Sigmoid colon (tissue), 7 donors: ENCODE measurements around the gene DNAJC15. TPM values are rescaled to one million over a fixed set of nuclear protein-coding genes. Genes with fewer than 3 reads are reported as not detected.

ENCODE experiments used
- DNase-seq: peaks from one replicate; pipeline ENCODE4 v3.0.0-alpha.2; 2019
- H3K27ac ChIP-seq, 4 donors: fragments of 200-600 bp; sonication (generic); one replicate each; pipeline ENCODE4 v1.5.1; 2016 to 2019; ENCODE audit warnings: mild to moderate bottlenecking in 1 of 4
- H3K27me3 ChIP-seq, 3 donors: fragments of 200-600 bp; sonication (generic); one replicate each; pipeline ENCODE4 v1.5.1; 2019; ENCODE audit warnings: mild to moderate bottlenecking in 1 of 3
- H3K36me3 ChIP-seq, 4 donors: fragments of 200-600 bp; sonication (generic); one replicate each; pipeline ENCODE4 v1.5.1; 2016 to 2019
- H3K4me1 ChIP-seq, 4 donors: fragments of 200-600 bp; sonication (generic); one replicate each; pipeline ENCODE4 v1.5.1; 2017 to 2019
- H3K4me3 ChIP-seq, 4 donors: fragments of 200-600 bp; sonication (generic); one replicate each; pipeline ENCODE4 v1.5.1; 2017 to 2019; ENCODE audit warnings: mild to moderate bottlenecking in 2 of 4, moderate library complexity in 1 of 4
- H3K9me3 ChIP-seq, 4 donors: fragments of 200-600 bp in 3 of 4; sonication (generic) in 3 of 4; one replicate each; pipeline versions ENCODE4 v1.5.1 to v1.6.1; 2013 to 2019
- EP300 ChIP-seq, 4 donors: sonication (generic); formaldehyde crosslinking; IDR thresholded peaks; one replicate each; pipeline ENCODE4 v1.6.1; 2017; ENCODE audit warnings: antibody characterized with exemption in 4 of 4
- POLR2A ChIP-seq, 2 donors: fragments of 450-650 bp; IDR thresholded peaks; one replicate each; pipeline ENCODE4 v1.6.1; 2016; ENCODE audit warnings: antibody characterized with exemption in 2 of 2, mild to moderate bottlenecking in 2 of 2, moderate library complexity in 2 of 2
- POLR2AphosphoS5 ChIP-seq, 4 donors: sonication (generic); formaldehyde crosslinking; IDR thresholded peaks; one replicate each; pipeline ENCODE4 v1.6.1; 2017; ENCODE audit warnings: antibody characterized with exemption in 4 of 4
- WGBS, 2 donors: extraction: QIAGEN DNeasy Blood & Tissue Kit; methylation state at CpG; one replicate each; pipeline ENCODE4 v1.1.7; 2013; 5-methylcytosine and 5-hydroxymethylcytosine counted together
- intact Hi-C: fragments of 100-400 bp; cut with DNase I; formaldehyde crosslinking; loops from one replicate; pipeline ENCODE4 v1.15.1; 2023
- polyA plus RNA-seq, 3 donors: library from polyadenylated mRNA; stranded (reverse); fragments of 200-250 nt; gene quantifications; one replicate each; pipeline ENCODE4 v1.2.3, GENCODE V29; 2013
- total RNA-seq, 4 donors: library from RNA; depleted of rRNA; stranded (reverse); fragments of >200 nt; gene quantifications; one replicate each; pipeline ENCODE4 v1.1.0, GENCODE V29; 2016
- TF ChIP-seq, protein P1 (sequence below), 4 experiments: fragments of 450-650 bp in 3 of 4; fragments of 200-600 bp in 1 of 4; IDR thresholded peaks; one replicate each; pipeline ENCODE4 v1.5.1; 2016 to 2019; ENCODE audit warnings: antibody characterized with exemption in 4 of 4, mild to moderate bottlenecking in 3 of 4, moderate library complexity in 2 of 4
- donor health status: healthy with polysubstance abuse.
- donor health status: Bipolar disorder and iron deficiency.
- donor health status: healthy.

Gene DNAJC15
- total and polyA plus RNA-seq, 7 donors = 13.6 to 38.8 (median 15.3) TPM

- Histone ChIP-seq H3K9me3 (no peaks in the 10 kb centered on the region), H3K27ac (no peak overlapping the region), H3K27me3 (no peaks in the 10 kb centered on the region), H3K36me3 (no peaks in the 10 kb centered on the region), H3K4me3 (no peak overlapping the region), H3K4me1 (peaks cover 0 to 10% (median 0%) of the 10 kb centered on the region in 4 donors)
- intact Hi-C loops = no loop called here
- DNase-seq = no peak
- 95% methylated on average over 2 of the region's 2 CpGs for WGBS, 2 donors
- TF ChIP-seq EP300 (IDR thresholded peaks at IDR 0.05) (no peak), POLR2A (IDR thresholded peaks at IDR 0.05) (no peak), POLR2AphosphoS5 (IDR thresholded peaks at IDR 0.05) (no peak)
- TF ChIP-seq, protein P1, sequence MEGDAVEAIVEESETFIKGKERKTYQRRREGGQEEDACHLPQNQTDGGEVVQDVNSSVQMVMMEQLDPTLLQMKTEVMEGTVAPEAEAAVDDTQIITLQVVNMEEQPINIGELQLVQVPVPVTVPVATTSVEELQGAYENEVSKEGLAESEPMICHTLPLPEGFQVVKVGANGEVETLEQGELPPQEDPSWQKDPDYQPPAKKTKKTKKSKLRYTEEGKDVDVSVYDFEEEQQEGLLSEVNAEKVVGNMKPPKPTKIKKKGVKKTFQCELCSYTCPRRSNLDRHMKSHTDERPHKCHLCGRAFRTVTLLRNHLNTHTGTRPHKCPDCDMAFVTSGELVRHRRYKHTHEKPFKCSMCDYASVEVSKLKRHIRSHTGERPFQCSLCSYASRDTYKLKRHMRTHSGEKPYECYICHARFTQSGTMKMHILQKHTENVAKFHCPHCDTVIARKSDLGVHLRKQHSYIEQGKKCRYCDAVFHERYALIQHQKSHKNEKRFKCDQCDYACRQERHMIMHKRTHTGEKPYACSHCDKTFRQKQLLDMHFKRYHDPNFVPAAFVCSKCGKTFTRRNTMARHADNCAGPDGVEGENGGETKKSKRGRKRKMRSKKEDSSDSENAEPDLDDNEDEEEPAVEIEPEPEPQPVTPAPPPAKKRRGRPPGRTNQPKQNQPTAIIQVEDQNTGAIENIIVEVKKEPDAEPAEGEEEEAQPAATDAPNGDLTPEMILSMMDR (IDR thresholded peaks at IDR 0.05) = no peak
These were observed 20.4 kb upstream of the DNAJC15 start for GRCh38 chr13:43003010-43003409.

DNA sequence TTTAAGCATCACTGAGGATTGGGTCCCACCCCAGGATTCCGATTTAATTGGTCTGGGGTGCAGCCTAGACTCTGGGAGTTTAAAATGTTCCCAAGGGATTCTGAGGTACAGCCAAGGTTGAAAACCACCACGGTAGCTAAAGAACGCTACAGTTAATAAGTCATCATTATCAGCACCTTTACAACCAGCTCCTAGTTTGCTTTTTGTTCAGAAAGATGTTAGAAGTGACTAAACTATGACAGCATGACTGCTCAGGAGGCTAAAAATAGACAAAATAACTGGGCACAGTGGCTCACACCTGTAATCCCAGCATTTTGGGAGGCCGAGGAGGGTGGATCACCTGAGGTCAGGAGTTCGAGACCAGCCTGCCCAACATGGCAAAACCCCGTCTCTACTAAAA is 19.7 kb upstream of the DNAJC15 start:
- WGBS, 2 donors = 94 to 96% methylated on average over 6 of the region's 6 CpGs
- no peak for DNase-seq
- intact Hi-C loops = no loop called here
- no peak overlapping the region for H3K4me3 ChIP-seq
- H3K27me3 ChIP-seq = no peaks in the 10 kb centered on the region
- H3K9me3 ChIP-seq = no peaks in the 10 kb centered on the region
- peaks cover 0 to 10% (median 0%) of the 10 kb centered on the region in 4 donors for H3K4me1 ChIP-seq
- H3K27ac ChIP-seq = no peak overlapping the region
- H3K36me3 ChIP-seq = no peaks in the 10 kb centered on the region
- TF ChIP-seq POLR2AphosphoS5 (IDR thresholded peaks at IDR 0.05) = no peak
- no peak for TF ChIP-seq POLR2A (IDR thresholded peaks at IDR 0.05)
- TF ChIP-seq, protein P1 (IDR thresholded peaks at IDR 0.05) = no peak
- TF ChIP-seq EP300 (IDR thresholded peaks at IDR 0.05) = no peak

GRCh38 chr13:43005460-43006236 is 17.7 kb upstream of the DNAJC15 start:
- WGBS, 2 donors = 93 to 94% methylated on average over 3 of the region's 3 CpGs
- no peak for DNase-seq
- Histone ChIP-seq H3K36me3 (no peaks in the 10 kb centered on the region), H3K4me3 (no peak overlapping the region), H3K9me3 (no peaks in the 10 kb centered on the region), H3K27me3 (no peaks in the 10 kb centered on the region), H3K4me1 (peaks cover 0 to 10% (median 0%) of the 10 kb centered on the region in 4 donors), H3K27ac (peak overlapping the region in 1 of 4 donors; percentile 72)
- TF ChIP-seq EP300 (IDR thresholded peaks at IDR 0.05) (no peak), POLR2A (IDR thresholded peaks at IDR 0.05) (no peak), POLR2AphosphoS5 (IDR thresholded peaks at IDR 0.05) (no peak)
- TF ChIP-seq, protein P1 (IDR thresholded peaks at IDR 0.05) = no peak
- intact Hi-C loops = no loop called here

- Histone ChIP-seq H3K36me3 (no peaks in the 10 kb centered on the region), H3K4me1 (peaks cover 0 to 10% (median 0%) of the 10 kb centered on the region in 4 donors), H3K27ac (no peak overlapping the region), H3K9me3 (no peaks in the 10 kb centered on the region), H3K27me3 (no peaks in the 10 kb centered on the region), H3K4me3 (no peak overlapping the region)
- intact Hi-C loops = no loop called here
- TF ChIP-seq POLR2A (IDR thresholded peaks at IDR 0.05) (no peak), POLR2AphosphoS5 (IDR thresholded peaks at IDR 0.05) (no peak), EP300 (IDR thresholded peaks at IDR 0.05) (no peak)
- TF ChIP-seq, protein P1 (IDR thresholded peaks at IDR 0.05) = no peak
- no peak for DNase-seq
- WGBS, 2 donors = 58 to 59% methylated on average over 3 of the region's 3 CpGs
These were observed 16.3 kb upstream of the DNAJC15 start for GRCh38 chr13:43006893-43007631.
